Measurements from ENCODE around the gene DCUN1D3.

Gene DCUN1D3

DNA sequence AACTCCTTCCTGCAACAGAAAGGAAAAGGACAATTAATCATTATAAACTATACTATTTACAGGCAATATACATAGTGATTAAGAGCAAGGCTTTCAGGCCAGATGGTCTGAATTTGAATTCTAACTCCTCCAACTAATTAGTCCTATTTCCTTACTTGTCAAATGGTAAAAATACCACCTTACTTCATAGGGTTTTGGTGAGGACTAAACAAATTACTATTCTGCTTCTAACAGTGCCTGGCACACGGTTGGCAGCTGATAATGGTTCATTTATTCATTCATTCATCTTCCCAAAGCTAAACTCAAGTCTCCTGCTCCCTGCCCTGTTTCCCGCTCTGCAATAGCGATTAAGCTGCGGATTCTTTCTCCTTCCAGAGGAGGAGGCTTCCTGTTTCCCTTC lies 39.8 kb downstream of the DCUN1D3 start:
- peaks cover 10% of the 10 kb centered on the region for H3K9me3 Mint-ChIP-seq

GRCh38 chr16:20859699-20860098 lies 40.5 kb downstream of the DCUN1D3 start:
- Mint-ChIP-seq H3K9me3 (peaks cover 8% of the 10 kb centered on the region), H3K27ac (peak overlapping the region; percentile 29), H3K4me3 (no peak overlapping the region), H3K27me3 (ENCODE audit: low read depth, poor library complexity) (no peaks in the 10 kb centered on the region), H3K4me1 (no peaks in the 10 kb centered on the region), H3K36me3 (ENCODE audit: low read depth) (peaks cover 60% of the 10 kb centered on the region)
- no peak for TF ChIP-seq CTCF (IDR thresholded peaks at IDR 0.05)
- no peak for DNase-seq

More for the DNA sequence above, 39.8 kb downstream of the DCUN1D3 start:
- TF ChIP-seq CTCF (IDR thresholded peaks at IDR 0.05) = no peak
- H3K36me3 Mint-ChIP-seq (ENCODE audit: low read depth) = peaks cover 58% of the 10 kb centered on the region
- H3K4me3 Mint-ChIP-seq = no peak overlapping the region
- H3K4me1 Mint-ChIP-seq = peaks cover 1% of the 10 kb centered on the region
- no peak overlapping the region for H3K27ac Mint-ChIP-seq
- H3K27me3 Mint-ChIP-seq (ENCODE audit: low read depth, poor library complexity) = no peaks in the 10 kb centered on the region
- no peak for DNase-seq

- H3K27ac Mint-ChIP-seq = no peak overlapping the region
- H3K36me3 Mint-ChIP-seq (ENCODE audit: low read depth) = peaks cover 56% of the 10 kb centered on the region
- DNase-seq = no peak
- no peaks in the 10 kb centered on the region for H3K27me3 Mint-ChIP-seq (ENCODE audit: low read depth, poor library complexity)
- peaks cover 5% of the 10 kb centered on the region for H3K9me3 Mint-ChIP-seq
- no peaks in the 10 kb centered on the region for H3K4me1 Mint-ChIP-seq
- TF ChIP-seq CTCF (IDR thresholded peaks at IDR 0.05) = no peak
- H3K4me3 Mint-ChIP-seq = no peak overlapping the region
Measured at GRCh38 chr16:20859229-20859628, 40.9 kb downstream of the DCUN1D3 start.

DNA sequence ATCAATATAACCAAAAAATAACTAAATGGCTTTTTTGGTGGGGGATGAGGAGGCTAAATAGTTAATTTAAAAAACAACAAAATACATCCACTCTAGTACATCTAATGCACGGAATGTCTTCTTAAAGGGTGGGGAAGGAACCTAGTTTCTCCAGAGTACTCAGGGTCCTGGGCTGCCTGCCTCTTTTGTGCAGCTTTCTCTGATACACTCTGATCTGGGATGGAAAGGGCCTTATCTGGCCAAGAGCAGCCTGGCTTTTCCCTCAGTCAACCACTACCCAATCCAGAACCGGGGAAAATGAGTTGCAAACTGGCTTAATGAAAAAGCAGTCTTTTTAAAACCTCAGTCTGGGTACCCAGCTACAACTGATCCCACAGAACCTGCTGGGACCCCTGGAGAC lies 42.9 kb downstream of the DCUN1D3 start:
- Mint-ChIP-seq H3K27me3 (ENCODE audit: low read depth, poor library complexity) (no peaks in the 10 kb centered on the region), H3K36me3 (ENCODE audit: low read depth) (peaks cover 39% of the 10 kb centered on the region), H3K27ac (no peak overlapping the region), H3K4me3 (no peak overlapping the region), H3K9me3 (no peaks in the 10 kb centered on the region), H3K4me1 (no peaks in the 10 kb centered on the region)
- TF ChIP-seq CTCF (IDR thresholded peaks at IDR 0.05) = no peak
- no peak for DNase-seq

- no peaks in the 10 kb centered on the region for H3K9me3 Mint-ChIP-seq
- TF ChIP-seq CTCF (IDR thresholded peaks at IDR 0.05) = no peak
- no peak overlapping the region for H3K4me3 Mint-ChIP-seq
- no peak for DNase-seq
- no peaks in the 10 kb centered on the region for H3K27me3 Mint-ChIP-seq (ENCODE audit: low read depth, poor library complexity)
- no peak overlapping the region for H3K27ac Mint-ChIP-seq
- no peaks in the 10 kb centered on the region for H3K4me1 Mint-ChIP-seq
- peaks cover 30% of the 10 kb centered on the region for H3K36me3 Mint-ChIP-seq (ENCODE audit: low read depth)
Measured at GRCh38 chr16:20854963-20855362, 45.2 kb downstream of the DCUN1D3 start.

DNA sequence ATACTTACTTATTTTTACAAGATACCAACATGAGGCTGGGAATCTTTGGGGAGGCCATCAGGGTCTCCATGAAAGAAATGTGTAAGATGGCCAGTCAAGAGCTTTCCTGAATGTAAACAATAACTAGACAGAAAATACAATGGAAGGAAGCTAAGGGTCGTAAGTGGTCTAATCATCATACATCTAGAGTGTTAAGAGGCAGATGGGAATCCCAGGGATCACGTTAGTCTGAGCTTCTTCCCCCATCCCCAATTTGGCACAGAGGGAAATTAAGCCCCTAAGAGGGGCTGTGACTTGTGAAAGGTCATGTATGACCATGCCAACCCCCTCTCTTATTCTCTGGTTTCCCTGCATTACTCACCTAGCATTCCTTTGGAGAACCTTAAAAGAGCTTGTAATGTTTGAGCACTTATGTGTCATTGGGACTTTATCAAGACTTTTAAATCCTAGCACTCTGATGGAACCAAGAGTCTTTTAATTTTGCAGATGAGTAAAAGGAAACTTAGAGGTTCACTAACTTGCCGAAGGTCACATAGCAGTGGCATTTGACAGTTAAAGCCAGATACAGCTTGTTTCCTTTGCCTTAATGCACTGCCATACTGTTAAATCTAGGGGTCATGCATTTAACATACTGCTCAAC lies 46.1 kb downstream of the DCUN1D3 start:
- Mint-ChIP-seq H3K4me1 (no peaks in the 10 kb centered on the region), H3K4me3 (no peak overlapping the region), H3K9me3 (no peaks in the 10 kb centered on the region), H3K27me3 (ENCODE audit: low read depth, poor library complexity) (no peaks in the 10 kb centered on the region), H3K27ac (peak overlapping the region; percentile 8), H3K36me3 (ENCODE audit: low read depth) (peaks cover 22% of the 10 kb centered on the region)
- DNase-seq = no peak
- TF ChIP-seq CTCF (IDR thresholded peaks at IDR 0.05) = no peak

Data from nephron progenitor cell (in vitro differentiated cells).